Inferior parietal cortex (tissue), 1 donor: Measurements from ENCODE around the gene EXPH5.

Experiments
- DNase-seq: peaks from one replicate; pipeline ENCODE4 v3.0.0-alpha.2; 2016; ENCODE audit errors: extremely low spot score

The EXPH5 gene

DNA sequence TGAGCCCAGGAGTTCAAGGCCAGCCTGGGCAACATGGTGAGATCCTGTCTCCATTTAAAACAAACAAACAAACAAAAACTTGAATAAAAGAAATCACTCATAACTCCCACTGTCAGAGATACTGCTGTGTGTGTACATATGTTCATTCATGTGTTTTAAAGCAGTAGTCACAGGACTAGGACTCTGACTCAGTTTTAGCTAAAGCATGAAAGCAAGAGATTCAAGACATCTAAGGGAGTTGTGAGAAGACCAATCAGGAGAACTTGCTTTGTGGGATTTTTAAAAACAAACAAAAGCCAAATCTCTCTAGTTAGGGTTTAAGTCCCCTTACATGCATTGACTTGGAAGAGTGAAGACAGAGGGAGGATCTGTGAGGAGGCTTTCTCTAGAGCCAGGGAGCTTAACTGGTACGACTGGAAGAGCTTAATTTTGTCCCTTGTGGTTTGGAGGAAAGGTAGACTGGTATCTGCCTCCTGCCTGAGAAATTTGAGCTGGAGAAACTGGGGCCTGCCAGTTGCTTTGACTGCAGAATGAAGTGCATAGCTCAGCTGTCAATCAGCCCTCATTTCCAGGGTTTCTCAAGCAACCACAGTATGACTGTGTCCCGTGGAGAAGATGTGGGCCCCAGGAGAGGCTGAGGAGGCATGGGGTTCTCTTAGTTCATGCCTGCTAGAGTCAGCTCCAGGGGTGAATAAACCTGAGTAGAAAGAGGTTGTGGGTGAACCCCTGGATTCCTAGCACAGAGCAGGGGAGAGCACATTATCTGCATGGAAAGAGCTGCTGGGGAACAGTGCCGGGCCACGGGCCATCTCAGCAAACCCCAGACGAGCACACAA lies 30.6 kb downstream of the EXPH5 start:
- no peak for DNase-seq

DNA sequence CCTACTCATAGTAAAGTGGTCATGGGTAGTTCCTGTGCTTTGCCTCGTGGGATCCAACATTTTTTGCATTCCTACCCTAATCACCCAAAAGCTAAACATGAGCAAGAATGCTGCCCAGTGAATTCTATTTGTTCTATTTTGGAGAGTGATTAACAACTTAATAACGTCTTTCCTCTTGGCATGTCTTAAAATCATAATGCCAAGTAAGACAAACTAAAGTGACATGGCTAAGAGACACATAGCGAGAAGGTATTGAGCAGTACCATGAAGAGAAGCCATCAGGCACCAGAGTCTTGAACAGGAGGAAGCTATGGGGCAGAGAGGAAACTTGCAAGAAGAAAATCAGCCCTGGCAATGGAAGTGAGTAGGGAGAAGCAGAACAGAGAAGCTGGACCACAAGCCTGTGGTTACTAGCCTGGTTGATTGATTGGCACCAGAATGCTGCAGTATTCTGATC lies 32.0 kb downstream of the EXPH5 start:
- DNase-seq, result no peak

DNA sequence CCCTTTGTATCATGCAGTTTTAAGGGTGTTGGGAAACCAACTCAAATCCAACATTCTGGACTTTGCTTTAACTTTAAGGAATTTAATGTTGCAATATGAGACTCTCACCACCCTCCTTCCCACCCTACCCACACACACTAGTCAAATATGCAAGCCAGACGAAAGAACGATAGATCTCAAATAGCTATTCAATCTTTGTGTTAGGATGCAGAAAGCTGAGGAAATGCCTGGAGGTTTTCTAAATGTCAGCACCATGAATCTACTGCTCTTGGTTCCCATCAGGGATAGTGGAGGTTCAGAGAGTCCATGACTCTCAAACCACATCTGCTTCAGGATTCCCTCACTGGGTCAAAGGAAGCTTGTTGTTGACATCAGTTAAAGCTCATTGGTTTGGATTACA lies 33.7 kb downstream of the EXPH5 start:
- DNase-seq, result no peak

DNA sequence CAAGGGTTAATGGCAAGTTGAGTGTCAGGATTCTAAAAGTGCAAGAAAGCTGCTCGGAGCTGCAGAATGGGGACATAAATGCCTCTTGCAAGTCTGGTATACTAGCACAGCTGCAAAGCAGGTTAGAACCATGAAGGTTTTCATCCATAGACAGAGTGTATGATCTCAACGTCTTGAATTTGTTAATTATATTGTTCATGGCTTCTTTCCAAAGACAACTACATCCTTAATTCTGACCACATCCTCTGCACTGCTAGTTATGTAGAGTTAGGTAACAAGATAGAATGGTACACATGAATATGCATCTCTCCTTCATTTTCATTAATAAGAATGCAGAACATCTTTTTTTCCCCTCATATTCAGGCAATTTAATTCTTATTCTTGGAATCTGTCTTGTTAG lies 34.2 kb downstream of the EXPH5 start:
- no peak for DNase-seq

DNA sequence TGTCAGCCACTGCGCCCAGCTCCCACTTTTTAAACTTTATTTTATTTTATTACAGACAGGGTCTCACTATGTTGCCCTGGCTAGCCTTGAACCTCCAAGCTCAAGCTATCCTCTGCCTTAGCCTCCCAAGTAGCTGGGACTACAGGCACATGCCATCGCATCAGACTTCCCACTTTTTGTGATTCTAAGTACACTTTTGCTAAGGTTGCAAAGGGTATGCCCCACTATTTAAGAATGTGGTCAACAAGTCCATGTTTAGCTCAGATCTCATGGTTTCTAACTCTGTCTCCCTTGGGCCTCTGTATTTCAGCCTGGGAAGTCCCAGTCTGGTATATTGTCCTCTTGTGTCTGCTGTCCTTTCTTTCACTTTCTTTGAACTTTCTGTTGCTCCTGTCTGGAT lies 35.3 kb downstream of the EXPH5 start:
- no peak for DNase-seq

DNA sequence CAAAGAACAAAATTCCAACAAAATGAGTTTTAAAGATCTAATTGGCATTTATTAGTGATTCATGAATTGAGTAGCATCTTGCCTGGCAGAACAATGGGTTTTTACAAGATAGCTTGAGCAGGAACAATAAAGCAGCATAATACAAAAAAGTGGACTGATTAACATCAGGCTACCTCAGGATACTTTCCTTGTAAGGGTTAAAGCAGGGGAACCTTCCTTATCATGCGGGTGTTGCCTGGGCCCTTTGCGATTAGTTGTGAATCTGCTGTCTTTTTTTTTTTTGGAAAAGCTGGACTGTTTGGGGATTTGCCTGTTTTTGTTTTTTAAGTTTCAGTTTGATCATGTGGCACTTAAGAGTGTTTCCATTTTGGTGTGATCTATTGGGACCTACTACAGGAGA lies 37.5 kb downstream of the EXPH5 start:
- no peak for DNase-seq

DNA sequence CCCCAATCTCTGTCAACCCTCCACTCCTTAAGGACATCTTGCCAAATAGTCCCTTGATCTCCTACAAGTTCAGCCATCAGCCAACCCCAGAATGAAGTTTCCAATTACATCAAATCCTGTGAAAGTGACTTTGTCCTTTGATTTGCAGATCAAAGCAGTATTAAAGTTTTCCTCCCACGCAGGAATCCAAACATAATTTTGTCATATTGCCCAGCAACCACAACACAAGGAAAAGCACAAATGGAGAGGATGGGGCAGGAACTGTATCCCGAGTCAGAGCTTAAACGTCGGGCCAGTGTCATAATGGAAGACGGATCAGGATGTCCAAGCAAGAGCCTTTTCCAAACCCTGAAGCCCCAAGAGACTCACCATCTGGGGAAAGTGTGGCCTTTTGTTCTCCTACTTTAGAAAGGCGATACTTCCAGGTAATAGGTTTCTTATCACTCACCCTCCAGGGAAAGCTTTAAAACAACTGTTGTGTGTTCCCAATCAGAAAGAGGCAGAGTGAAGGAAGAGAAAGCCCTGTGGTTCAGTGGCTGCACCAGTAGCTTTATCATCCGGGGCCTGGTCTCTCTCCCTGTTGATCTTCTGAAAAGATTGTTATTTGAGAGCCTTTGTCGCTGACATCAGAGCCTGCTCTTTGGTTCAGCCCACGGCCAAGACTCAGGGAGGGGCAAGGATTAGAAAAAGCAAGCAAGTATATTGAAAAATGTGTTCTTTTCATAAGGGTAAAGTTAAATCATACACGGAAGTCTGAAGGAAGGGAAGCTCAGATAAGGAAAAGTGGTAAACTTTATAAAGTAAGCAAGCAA lies 41.7 kb downstream of the EXPH5 start:
- no peak for DNase-seq

DNA sequence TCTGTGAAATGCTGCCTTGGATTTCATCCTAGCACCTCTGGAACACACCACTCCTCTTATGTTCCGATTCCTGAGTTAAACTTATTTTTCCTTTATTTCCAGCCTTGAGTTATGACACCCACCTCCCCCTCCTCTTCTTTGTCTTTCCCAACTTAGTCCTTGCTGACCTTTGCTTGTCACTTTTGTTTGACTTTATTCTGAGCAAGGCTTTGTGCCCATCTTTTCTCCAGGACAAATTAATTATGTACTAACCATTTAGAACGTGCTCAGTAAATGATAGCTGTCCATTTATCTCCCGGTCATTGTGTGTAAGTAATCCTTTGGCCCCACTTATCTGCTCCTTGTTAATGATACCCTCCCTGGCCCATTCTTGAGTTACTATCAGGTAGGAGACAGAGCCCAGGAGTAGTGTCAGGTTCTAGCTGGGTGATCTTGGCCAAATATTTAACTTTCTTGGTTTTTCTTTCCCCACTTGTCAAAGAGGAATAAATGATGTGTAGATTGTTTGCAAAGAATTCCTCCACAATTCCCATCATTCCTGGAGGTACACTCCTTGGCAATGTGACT lies 44.2 kb downstream of the EXPH5 start:
- DNase-seq, result no peak

DNA sequence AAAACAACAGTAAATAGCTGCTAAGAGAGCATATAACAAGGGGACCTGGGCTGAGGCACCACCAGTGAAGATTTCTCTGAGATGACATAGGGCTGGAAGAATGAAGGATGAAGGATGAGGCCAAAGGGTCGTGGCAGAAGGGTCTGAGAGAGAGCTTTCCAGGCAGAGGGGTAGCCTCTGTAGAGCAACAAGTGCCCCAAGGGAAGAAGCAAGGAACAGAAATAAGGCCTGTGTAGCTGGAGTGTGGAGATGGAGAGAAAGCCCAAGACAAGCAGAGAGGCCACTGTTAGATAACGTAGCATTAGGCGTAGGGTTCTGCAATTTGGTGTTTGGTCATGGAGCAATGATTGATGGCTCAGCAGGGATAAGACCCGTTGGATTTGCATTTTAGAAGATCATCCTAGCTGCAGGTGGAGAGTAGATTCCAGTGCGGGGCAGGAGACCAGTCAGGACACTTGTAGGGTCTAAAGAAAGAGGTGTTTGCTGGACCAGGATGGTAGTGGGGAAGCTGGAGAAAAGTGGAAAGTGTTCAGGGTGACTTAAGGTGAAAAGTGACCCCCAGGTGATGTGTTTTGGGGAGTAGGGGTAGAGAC lies 47.6 kb downstream of the EXPH5 start:
- no peak for DNase-seq

DNA sequence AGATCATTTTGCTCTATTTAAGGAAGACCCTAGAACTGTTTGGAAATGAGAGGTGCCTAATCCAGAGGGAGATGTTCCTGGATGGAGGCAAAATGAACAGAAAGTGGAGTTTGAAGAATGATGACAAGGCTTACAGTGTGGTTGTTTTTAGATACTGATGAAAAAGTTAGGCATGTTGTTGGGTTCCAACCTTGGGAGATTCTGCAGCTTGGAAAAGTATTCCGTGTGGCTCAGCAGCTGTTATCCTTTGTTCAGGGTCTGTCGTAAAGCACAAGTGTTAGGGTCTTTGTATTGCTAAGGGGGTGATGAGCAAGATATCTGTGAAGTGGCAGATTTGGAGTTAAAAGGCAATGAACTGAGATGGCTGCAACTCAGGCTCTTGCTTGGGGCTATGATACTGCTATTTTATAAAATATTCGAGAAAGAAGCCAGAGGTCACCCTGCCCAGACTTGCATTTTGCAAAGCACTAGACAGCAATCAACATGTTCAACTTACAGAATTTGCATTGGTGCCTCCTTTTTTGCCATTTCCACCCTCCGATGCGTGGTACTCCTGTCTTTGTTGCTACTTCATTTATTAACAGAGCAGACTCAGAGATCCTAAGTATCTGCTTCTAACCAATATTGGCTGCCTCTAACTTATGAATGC lies 50.1 kb downstream of the EXPH5 start:
- DNase-seq, result no peak

DNA sequence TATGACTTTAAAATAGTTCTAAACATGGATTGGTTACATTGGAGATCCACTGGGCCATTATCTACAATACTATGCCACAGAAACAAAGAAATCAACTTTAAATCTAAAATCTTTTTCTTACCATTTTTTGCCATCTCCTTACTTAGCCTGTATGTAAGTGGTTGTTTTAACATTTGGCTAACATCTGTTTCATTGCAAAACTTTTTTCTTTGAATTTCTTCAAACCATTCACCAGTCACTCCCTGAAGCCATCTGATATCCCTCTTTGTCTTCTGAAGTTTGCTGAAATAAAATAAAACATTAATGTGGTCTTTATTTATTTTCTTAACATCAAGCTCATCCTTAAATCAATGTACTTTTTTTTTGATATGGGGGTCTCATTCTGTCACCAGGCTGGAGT lies 52.0 kb downstream of the EXPH5 start:
- no peak for DNase-seq

DNA sequence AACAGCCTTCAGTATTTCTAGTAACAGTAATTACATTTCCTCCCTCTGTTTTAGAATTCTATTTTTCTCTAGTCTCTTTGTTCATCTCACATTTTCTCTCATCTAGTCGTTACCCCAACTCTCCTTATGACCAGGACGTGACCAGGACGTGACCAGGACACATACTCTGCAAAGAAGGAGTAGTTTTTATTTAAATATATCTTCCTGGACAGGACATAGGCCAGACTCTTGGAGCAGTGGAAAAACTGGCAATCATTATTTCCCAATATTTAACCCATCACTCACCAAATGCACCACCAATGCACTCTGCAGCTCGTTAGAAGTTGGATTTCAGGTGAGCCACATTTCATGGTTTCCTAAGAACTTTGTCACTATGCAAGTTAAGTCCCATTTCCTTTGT lies 55.1 kb downstream of the EXPH5 start:
- DNase-seq, result no peak

DNA sequence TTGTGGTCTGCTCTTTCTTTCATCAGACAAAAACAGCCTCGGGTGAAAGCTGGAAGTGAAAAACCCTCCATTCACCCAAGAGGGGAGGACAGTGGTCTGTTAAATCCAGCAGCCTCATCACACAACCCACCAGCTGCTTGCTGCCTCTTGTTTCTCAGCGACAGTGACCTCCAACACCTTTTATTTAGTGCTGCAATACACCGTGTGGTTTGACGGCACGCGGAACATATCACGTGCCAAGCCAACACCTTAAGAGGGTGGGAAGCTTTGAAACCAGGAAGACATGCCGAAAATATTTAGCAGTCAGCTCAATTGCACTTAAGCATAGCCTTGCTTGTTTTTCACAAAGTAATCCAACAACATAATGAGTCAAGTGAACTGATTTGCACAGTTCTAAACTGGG lies 55.5 kb downstream of the EXPH5 start:
- DNase-seq, result no peak

DNA sequence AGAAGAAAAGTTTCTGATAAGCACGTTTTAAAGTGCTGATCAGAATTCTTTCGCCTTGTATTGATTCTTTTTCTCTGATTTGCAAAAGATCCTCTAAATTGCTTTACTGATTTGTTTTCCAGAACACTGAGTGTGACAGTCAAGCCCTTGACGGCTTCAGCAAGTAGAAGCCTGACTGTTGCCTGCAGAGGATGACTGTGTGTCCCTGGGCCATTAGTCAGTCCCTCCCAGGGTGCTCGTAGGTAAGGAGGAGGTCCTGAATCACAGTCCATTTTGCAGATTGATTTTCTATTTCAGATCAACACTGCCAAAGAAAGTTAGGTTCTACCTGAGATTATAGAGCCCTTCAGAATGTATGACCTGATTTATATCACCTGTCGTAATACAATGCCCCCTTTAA lies 56.8 kb downstream of the EXPH5 start:
- DNase-seq, result no peak

DNA sequence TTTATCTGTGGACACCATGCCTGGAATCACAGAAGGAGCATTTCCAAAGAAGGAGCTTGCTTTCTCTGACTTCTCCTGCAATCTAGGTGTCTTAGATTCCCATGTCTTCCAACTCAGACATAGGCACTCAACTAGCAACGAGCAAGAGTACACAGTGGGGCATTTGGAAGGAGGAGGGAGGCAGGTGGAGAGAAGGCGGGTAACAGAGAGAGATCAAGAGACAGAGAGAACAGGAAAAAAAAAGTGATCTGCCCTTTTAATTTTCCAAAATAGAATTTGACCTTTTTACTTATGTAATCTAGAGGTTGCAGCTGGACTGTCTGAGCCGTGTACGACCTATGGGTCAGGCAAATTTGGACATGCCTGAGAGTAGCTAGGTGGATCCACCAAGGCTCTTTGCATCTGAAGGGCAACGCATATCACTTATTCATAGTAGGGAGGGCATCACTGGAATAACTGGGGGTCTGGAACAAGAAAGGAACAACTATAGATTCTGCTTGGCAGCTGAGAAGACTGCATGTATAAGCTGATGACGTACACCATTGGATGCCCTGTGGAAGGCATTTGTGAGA lies 58.1 kb downstream of the EXPH5 start:
- DNase-seq, result no peak

DNA sequence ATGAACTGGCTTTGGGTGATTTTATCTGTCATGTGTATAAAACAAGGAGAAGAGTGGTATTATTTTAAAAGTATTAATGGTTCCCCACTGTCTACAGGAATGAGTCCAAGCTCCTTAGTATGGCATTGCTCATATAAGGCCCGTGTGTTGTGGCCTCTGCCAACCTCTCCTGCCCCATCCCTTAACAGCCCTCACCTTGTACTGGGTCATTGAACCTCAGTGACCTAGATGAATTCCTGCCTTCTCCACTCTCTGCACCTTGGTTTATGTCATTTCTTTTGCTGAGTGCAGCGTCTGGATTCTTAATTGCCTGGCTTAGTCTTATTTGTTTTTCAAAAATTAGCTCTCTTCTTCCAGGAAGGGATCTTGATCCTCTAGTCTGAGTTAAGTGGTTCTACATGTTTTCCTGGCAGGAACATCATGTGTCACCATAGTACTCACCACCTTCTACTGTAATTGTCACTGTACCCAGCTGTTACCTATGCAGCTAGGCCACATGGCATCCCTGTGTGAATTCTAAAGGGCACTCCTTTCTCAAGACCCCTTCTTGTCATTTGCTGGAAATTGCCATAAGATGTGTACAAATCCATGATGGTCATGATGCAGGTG lies 59.2 kb downstream of the EXPH5 start:
- DNase-seq, result no peak

DNA sequence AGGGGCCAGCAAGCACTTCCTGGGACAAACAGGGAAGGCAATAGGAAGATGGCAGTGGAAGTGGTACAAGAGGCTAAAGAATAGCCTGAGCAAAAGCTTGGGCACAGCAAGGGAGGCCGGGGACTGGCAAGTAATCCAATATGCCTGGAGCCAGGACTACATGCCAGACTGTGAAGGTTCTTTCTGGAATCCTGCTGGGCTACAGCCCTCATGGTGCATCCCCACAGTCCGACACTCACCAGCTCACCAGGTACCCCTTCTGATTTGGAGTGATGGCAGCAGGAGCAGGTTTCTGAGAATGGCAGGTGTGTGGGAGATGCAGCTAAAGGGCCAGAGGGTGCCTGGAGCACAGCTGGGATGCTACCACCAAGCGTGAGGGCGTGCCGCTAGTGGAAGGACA lies 63.1 kb downstream of the EXPH5 start:
- no peak for DNase-seq

DNA sequence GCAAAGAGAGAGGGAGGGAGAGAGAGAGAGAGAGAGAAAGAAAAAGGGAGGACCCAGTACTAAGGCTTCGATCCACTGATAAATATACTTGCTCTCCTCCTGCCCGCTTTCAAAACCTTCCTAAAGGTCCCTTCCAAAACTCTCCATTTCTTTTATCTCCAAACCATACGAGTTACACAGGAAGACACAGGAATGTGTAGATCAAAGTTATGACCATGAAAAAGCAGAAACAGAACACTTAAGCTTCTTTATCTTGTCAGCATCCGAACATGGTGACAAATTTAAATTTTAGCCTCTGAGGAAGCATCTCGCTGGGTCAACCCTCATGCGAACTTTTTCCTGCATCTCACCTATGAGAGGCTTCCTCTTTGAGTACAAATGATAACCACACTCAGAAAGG lies 66.2 kb downstream of the EXPH5 start:
- DNase-seq, result no peak

DNA sequence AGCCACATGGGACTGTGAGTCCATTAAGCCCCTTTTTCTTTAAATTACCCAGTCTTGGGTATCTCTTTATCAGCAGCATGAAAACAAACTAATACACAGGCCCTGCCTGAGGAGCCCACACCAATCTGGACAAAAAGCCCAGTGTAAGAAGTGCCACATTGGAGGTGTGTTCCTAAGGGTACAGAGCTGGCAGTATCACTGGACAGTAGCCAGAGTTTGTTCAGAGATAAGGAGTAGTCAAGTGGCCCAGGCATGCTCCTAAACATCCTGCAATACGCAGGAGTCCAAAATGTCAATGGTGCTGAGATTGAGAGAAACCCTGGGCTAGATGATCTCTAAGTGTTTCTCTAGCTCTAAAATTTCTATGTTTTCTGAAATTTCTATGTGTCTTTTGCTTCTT lies 68.4 kb downstream of the EXPH5 start:
- no peak for DNase-seq

DNA sequence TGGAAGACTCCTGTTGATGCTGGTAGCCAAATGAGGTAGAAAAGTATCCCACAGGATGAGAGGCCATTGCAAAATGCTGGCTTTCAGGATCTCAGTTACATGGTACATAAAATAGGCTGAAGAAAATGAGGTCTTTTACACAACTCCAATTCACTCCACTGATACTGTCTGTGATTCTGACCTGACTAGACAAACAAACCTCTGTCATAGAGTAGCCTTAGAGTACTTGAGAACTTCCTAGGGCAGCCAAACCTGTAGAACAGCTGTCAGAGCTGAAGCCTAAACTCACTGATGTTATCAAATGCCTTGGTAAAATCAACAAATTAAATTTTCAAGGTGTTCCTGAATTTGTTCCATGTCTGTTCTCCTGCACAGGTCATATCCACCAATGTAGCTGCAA lies 69.1 kb downstream of the EXPH5 start:
- DNase-seq, result no peak

DNA sequence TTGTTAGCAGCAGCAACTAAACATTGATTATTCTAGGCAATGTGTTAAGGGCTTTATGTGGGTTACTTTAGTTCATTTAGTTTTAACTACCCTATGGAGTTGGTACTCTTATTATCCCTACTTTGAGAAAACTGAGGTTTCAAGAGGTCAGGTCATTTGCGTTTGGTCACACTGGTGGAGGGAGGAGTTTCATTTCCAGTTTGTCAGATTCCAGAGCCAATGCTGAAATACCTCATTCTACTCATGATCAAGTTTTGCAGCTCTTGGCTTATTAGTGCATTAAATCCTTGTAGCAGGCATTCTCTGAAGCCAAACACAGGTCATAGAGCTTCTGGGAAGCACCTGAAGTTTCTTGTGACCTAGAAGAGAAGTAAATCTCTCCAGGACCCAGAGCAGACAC lies 71.2 kb downstream of the EXPH5 start:
- no peak for DNase-seq
